ENCODE data around the gene GABARAPL2. TPM values are rescaled to one million over a fixed set of nuclear protein-coding genes. Genes with fewer than 3 reads are reported as not detected.
A peak's percentile ranks its signal among the peaks of the same experiment; 100 is the strongest.

GABARAPL2 gene
- total and polyA plus RNA-seq, 2 experiments from 2014 or later, result 47.8 to 130 TPM

- no peak for TF ChIP-seq REST (IDR thresholded peaks at IDR 0.05; ENCODE audit: unreplicated experiment)
These were observed 27.1 kb downstream of the GABARAPL2 start (continued) for GRCh38 chr16:75593308-75593707.

- ATAC-seq, result peak; percentile 94
- DNase-seq (ENCODE audit: low spot score), result peak; percentile 86
- H3K4me3 Mint-ChIP-seq, result peak overlapping the region; percentile 47
- TF ChIP-seq REST (IDR thresholded peaks at IDR 0.05; ENCODE audit: unreplicated experiment) (no peak), STAT1 (IDR thresholded peaks at IDR 0.05; ENCODE audit: unreplicated experiment) (no peak), ZNF331 (CRISPR knock-in tag; IDR thresholded peaks at IDR 0.05; ENCODE audit: low read depth) (no peak), EZH2 (IDR thresholded peaks at IDR 0.05; ENCODE audit: low read depth, unreplicated experiment) (no peak), CREB1 (CRISPR knock-in tag; IDR thresholded peaks at IDR 0.05; ENCODE audit: low read depth) (0 out of 2 replicates have a peak, but pooled peaks have one; percentile 6), ZNF462 (CRISPR knock-in tag; IDR thresholded peaks at IDR 0.05) (no peak)
These were observed 27.9 kb downstream of the GABARAPL2 start for GRCh38 chr16:75593825-75594820.

More at GRCh38 chr16:75593825-75594820, 27.9 kb downstream of the GABARAPL2 start:
- Histone ChIP-seq H3K79me2 (replicated peaks; ENCODE audit: insufficient read depth) (no peaks in the 10 kb centered on the region), H3F3A (replicated peaks; ENCODE audit: low read depth) (no peaks in the 10 kb centered on the region), H3K4me1 (ENCODE audit: insufficient read depth) (peaks cover 33% of the 10 kb centered on the region), H3K27me3 (ENCODE audit: insufficient read depth) (no peaks in the 10 kb centered on the region), H3K36me3 (ENCODE audit: insufficient read depth) (no peaks in the 10 kb centered on the region), H3K9me2 (ENCODE audit: insufficient read depth) (no peaks in the 10 kb centered on the region), H3K27ac (ENCODE audit: low read depth) (peak overlapping the region; percentile 84), H4K20me1 (replicated peaks; ENCODE audit: insufficient read depth) (no peaks in the 10 kb centered on the region), H2AFZ (no peak overlapping the region), H3K4me2 (peak overlapping the region; percentile 58), H3K4me3 (peak overlapping the region; percentile 22; the same call in 1 of the 2 replicates)
- Mint-ChIP-seq H3K27ac (peak overlapping the region; percentile 96), H3K36me3 (ENCODE audit: low read depth) (peaks cover 29% of the 10 kb centered on the region), H3K27me3 (ENCODE audit: insufficient read depth, low read depth, poor library complexity) (peaks cover 11% of the 10 kb centered on the region), H3K4me1 (peaks cover 46% of the 10 kb centered on the region), H3K9me3 (peaks cover 7% of the 10 kb centered on the region; the same call in 2 of the 3 replicates)
